Adrenal gland (tissue), 5 donors: ENCODE measurements around the gene RAB12.

Experiments used
- CTCF ChIP-seq, 6 experiments: fragments of 450-650 bp in 4 of 6; fragments of 200-600 bp in 2 of 6; sonication (generic) in 1 of 6; IDR thresholded peaks; 1 replicate in 5 of 6; 2 replicates in 1 of 6; pipeline versions ENCODE4 v1.5.1 to v1.8.0; 2016 to 2021; ENCODE audit warnings: antibody characterized with exemption in 6 of 6, mild to moderate bottlenecking in 2 of 6, moderate library complexity in 1 of 6
- POLR2A ChIP-seq, 2 donors: fragments of 450-650 bp; IDR thresholded peaks; one replicate each; pipeline ENCODE4 v1.6.1; 2017; ENCODE audit warnings: antibody characterized with exemption in 2 of 2, mild to moderate bottlenecking in 2 of 2, moderate library complexity in 1 of 2
- donor health status: DM: no; HTN: no; CAD: no.

GRCh38 chr18:8619835-8620577, 10.8 kb downstream of the RAB12 start:
- TF ChIP-seq CTCF (IDR thresholded peaks at IDR 0.05) (no peak), POLR2A (IDR thresholded peaks at IDR 0.05) (no peak)
